NCI-H526 (cell line): ENCODE data around the gene COL9A3.

Experiments used
- DNase-seq, 2 experiments: peaks; one replicate each; lab custom pipeline; 2025; lab: John Stamatoyannopoulos, UW

COL9A3 gene

GRCh38 chr20:62823688-62824475 lies 7.0 kb downstream of the COL9A3 start:
- DNase-seq: no peak

- peak in 1 of 2 experiments; percentile 85 for DNase-seq
Observed at GRCh38 chr20:62824476-62825332, 7.9 kb downstream of the COL9A3 start.

GRCh38 chr20:62825333-62825985 lies 8.6 kb downstream of the COL9A3 start:
- no peak for DNase-seq

GRCh38 chr20:62825986-62826645 lies 9.3 kb downstream of the COL9A3 start:
- DNase-seq: no peak

GRCh38 chr20:62826646-62827310 lies 9.9 kb downstream of the COL9A3 start:
- no peak for DNase-seq

GRCh38 chr20:62827311-62828038 lies 10.6 kb downstream of the COL9A3 start:
- no peak for DNase-seq

GRCh38 chr20:62828051-62828450 lies 11.2 kb downstream of the COL9A3 start:
- DNase-seq: no peak

- no peak for DNase-seq
Observed at GRCh38 chr20:62828511-62829230, 11.8 kb downstream of the COL9A3 start.

GRCh38 chr20:62829231-62830230 lies 12.7 kb downstream of the COL9A3 start:
- no peak for DNase-seq

GRCh38 chr20:62830251-62830650 lies 13.4 kb downstream of the COL9A3 start:
- no peak for DNase-seq

- no peak for DNase-seq
Observed at GRCh38 chr20:62830821-62831220, 14.0 kb downstream of the COL9A3 start.

GRCh38 chr20:62831361-62831788 lies 14.5 kb downstream of the COL9A3 start:
- no peak for DNase-seq

- no peak for DNase-seq
Observed at GRCh38 chr20:62831854-62832211, 15.0 kb downstream of the COL9A3 start.

GRCh38 chr20:62832212-62832922 lies 15.5 kb downstream of the COL9A3 start:
- DNase-seq: peak; percentile 89 to 97

- DNase-seq: no peak
Observed at GRCh38 chr20:62832951-62833391, 16.1 kb downstream of the COL9A3 start.

- no peak for DNase-seq
Observed at GRCh38 chr20:62834967-62835730, 18.3 kb downstream of the COL9A3 start.
